ENCODE data around the gene CMIP.

GRCh38 chr16:81458827-81459598 is 14.4 kb downstream of the CMIP start:
- TF ChIP-seq CTCF (IDR thresholded peaks at IDR 0.05) (no peak), EP300 (IDR thresholded peaks at IDR 0.05) (no peak), POLR2A (IDR thresholded peaks at IDR 0.05; ENCODE audit: low read depth) (no peak), POLR2AphosphoS5 (IDR thresholded peaks at IDR 0.05) (no peak)

Data from esophagus muscularis mucosa (tissue), 4 donors.